ENCODE measurements around the gene ENO3.

DNA sequence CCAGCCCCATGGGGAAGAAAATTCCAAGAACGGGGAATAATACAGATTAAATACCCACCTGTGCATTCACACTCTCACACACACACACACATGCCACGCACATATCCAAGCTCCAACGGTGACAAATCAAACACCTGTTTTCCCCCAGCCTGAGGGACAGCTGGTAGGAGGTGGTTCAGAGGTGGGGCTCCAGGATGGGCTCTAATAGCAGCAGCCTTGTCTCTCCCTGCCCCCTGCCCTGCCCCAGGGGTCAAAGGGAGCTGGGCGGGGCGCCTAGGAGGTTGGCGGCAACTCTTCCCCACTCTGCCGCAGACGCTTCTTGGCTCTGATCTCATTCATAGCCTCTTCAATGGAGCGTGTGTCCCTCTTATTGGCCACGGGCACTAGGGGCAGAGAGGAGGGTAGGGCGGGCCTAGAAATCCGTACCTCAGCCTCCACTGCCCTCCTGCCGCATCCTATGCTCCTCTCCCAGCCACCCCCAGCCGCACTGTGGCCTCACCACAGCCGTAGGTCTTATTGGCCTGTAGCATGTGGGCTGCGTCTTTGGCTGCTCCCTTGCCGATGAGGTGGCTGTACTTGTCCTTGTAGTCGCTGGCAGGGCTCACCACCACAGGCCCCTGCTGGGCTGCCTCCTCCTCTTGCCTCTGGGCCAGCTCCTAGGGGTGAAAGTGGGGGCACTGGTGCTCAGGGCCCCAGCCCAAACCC, 8.5 kb downstream of the ENO3 start:
- TF ChIP-seq POLR2AphosphoS5 (IDR thresholded peaks at IDR 0.05; ENCODE audit: insufficient read depth, low read depth, low read length) (no peak), POLR2A (IDR thresholded peaks at IDR 0.05; ENCODE audit: low read depth, low read length) (no peak), EZH2 (IDR thresholded peaks at IDR 0.05; ENCODE audit: borderline replicate concordance, low read depth, low read length, severe bottlenecking) (no peak), FOS (IDR thresholded peaks at IDR 0.05; ENCODE audit: borderline replicate concordance, insufficient read depth, low read length) (no peak), GATA2 (IDR thresholded peaks at IDR 0.05; ENCODE audit: insufficient read depth, insufficient read length, low read depth, low read length) (no peak), MYC (IDR thresholded peaks at IDR 0.05; ENCODE audit: low read depth, low read length) (no peak), JUN (IDR thresholded peaks at IDR 0.05; ENCODE audit: borderline replicate concordance, insufficient read depth, insufficient read length, low read depth) (no peak)
- TF ChIP-seq, protein P1, sequence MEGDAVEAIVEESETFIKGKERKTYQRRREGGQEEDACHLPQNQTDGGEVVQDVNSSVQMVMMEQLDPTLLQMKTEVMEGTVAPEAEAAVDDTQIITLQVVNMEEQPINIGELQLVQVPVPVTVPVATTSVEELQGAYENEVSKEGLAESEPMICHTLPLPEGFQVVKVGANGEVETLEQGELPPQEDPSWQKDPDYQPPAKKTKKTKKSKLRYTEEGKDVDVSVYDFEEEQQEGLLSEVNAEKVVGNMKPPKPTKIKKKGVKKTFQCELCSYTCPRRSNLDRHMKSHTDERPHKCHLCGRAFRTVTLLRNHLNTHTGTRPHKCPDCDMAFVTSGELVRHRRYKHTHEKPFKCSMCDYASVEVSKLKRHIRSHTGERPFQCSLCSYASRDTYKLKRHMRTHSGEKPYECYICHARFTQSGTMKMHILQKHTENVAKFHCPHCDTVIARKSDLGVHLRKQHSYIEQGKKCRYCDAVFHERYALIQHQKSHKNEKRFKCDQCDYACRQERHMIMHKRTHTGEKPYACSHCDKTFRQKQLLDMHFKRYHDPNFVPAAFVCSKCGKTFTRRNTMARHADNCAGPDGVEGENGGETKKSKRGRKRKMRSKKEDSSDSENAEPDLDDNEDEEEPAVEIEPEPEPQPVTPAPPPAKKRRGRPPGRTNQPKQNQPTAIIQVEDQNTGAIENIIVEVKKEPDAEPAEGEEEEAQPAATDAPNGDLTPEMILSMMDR (IDR thresholded peaks at IDR 0.05; ENCODE audit: extremely low read depth in 1 of 2, insufficient read depth in 1 of 2, low read depth in 1 of 2, low read length in 2 of 2), result no peak
- TF ChIP-seq, protein P2, sequence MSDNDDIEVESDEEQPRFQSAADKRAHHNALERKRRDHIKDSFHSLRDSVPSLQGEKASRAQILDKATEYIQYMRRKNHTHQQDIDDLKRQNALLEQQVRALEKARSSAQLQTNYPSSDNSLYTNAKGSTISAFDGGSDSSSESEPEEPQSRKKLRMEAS (IDR thresholded peaks at IDR 0.05; ENCODE audit: insufficient read depth, insufficient read length), result no peak

Data from endothelial cell of umbilical vein (primary cell).